ENCODE results near the gene KYAT1. TPM values are rescaled to one million over a fixed set of nuclear protein-coding genes. Genes with fewer than 3 reads are reported as not detected.
A peak's percentile ranks its signal among the peaks of the same experiment; 100 is the strongest.

KYAT1 gene
- total and polyA plus RNA-seq, 2 of the 13 experiments (the other 11 are each of a cell fraction or from before 2014, with no cell fraction given) = 9.2 to 46.5 TPM

GRCh38 chr9:128786681-128787601, 94.8 kb downstream of the KYAT1 start, which contains the start of gene TBC1D13 (continued):
- TF ChIP-seq MIER3 (CRISPR knock-in tag; IDR thresholded peaks at IDR 0.05; ENCODE audit: borderline replicate concordance) (peak; percentile 82; the same call in 1 of the 2 replicates), ZNF251 (CRISPR knock-in tag; IDR thresholded peaks at IDR 0.05) (no peak), MAZ (IDR thresholded peaks at IDR 0.05; ENCODE audit: borderline replicate concordance, low read depth, low read length) (peak; percentile 89), MAZ (CRISPR knock-in tag; IDR thresholded peaks at IDR 0.05; ENCODE audit: low read depth) (peak; percentile 99), DRAP1 (CRISPR knock-in tag; IDR thresholded peaks at IDR 0.05) (no peak), KDM1A (CRISPR knock-in tag; IDR thresholded peaks at IDR 0.05) (no peak), MATR3 (CRISPR knock-in tag; IDR thresholded peaks at IDR 0.05) (no peak), ZNF430 (CRISPR knock-in tag; IDR thresholded peaks at IDR 0.05) (peak; percentile 98), RFXAP (CRISPR knock-in tag; IDR thresholded peaks at IDR 0.05; ENCODE audit: borderline replicate concordance) (peak; percentile 96), ATF1 (CRISPR knock-in tag; IDR thresholded peaks at IDR 0.05) (no peak), ZBTB38 (CRISPR knock-in tag; IDR thresholded peaks at IDR 0.05) (peak; percentile 97), SCMH1 (CRISPR knock-in tag; IDR thresholded peaks at IDR 0.05; ENCODE audit: borderline replicate concordance) (no peak), CC2D1A (CRISPR knock-in tag; IDR thresholded peaks at IDR 0.05) (no peak), RARA (CRISPR knock-in tag; IDR thresholded peaks at IDR 0.05) (peak; percentile 70), ZBTB10 (CRISPR knock-in tag; IDR thresholded peaks at IDR 0.05; ENCODE audit: borderline replicate concordance) (0 out of 2 replicates have a peak, but pooled peaks have one; percentile 45), NCOA1 (CRISPR knock-in tag; IDR thresholded peaks at IDR 0.05) (peak; percentile 55; the same call in 1 of the 2 replicates), NFKB2 (CRISPR knock-in tag; IDR thresholded peaks at IDR 0.05; ENCODE audit: borderline replicate concordance) (peak; percentile 99), NFIB (CRISPR knock-in tag; IDR thresholded peaks at IDR 0.05; ENCODE audit: borderline replicate concordance) (no peak), HINFP (CRISPR knock-in tag; IDR thresholded peaks at IDR 0.05; ENCODE audit: low read depth) (peak; percentile 93), ZNF510 (CRISPR knock-in tag; IDR thresholded peaks at IDR 0.05; ENCODE audit: low read depth) (no peak; the same call in 1 of the 2 replicates), NFYC (CRISPR knock-in tag; IDR thresholded peaks at IDR 0.05) (peak; percentile 67), SAFB2 (CRISPR knock-in tag; IDR thresholded peaks at IDR 0.05; ENCODE audit: borderline replicate concordance, low read depth) (peak; percentile 87), HIC2 (CRISPR knock-in tag; IDR thresholded peaks at IDR 0.05; ENCODE audit: low read depth) (peak; percentile 61; the same call in 1 of the 2 replicates), BHLHE40 (IDR thresholded peaks at IDR 0.05; ENCODE audit: low read length) (peak; percentile 98)
